DND-41 (cell line): ENCODE results near the gene NAA16.

Experiments
- ATAC-seq: fragments of 200-7000 bp; cut with Tn5 transposase; 3 replicates; pipeline ENCODE4 v1.9.1; 2021; ENCODE audit warnings: low read depth; ENCODE audit not compliant: insufficient read depth
- DNase-seq: peaks from one replicate; pipeline ENCODE4 v3.0.0-alpha.2; 2020
- H2AFZ ChIP-seq: 2 replicates; pipeline ENCODE4 v1.6.0; 2012; ENCODE audit warnings: low read depth, low read length
- H3K27ac ChIP-seq: 2 replicates; pipeline ENCODE4 v1.5.1; 2012; ENCODE audit warnings: low read length, inconsistent platforms
- H3K27me3 ChIP-seq: fragments of 200-600 bp; sonication (generic); 2 replicates; pipeline ENCODE4 v1.6.0; 2012; ENCODE audit warnings: low read length, mild to moderate bottlenecking, inconsistent platforms; ENCODE audit not compliant: insufficient read depth, poor library complexity
- H3K36me3 ChIP-seq: 2 replicates; pipeline ENCODE4 v1.5.1; 2012; ENCODE audit warnings: low read length, inconsistent platforms; ENCODE audit not compliant: insufficient read depth
- H3K4me1 ChIP-seq: 2 replicates; pipeline ENCODE4 v1.5.1; 2012; ENCODE audit warnings: mild to moderate bottlenecking, low read length; ENCODE audit not compliant: insufficient read depth
- H3K4me2 ChIP-seq: 2 replicates; pipeline ENCODE4 v1.6.0; 2012; ENCODE audit warnings: mild to moderate bottlenecking, moderate library complexity, low read length, inconsistent platforms; ENCODE audit not compliant: insufficient read depth
- H3K4me3 ChIP-seq, 2 experiments: fragments of 200-600 bp in 1 of 2; shearing (Covaris generic) in 1 of 2; 2 replicates each; pipeline ENCODE4 v1.5.1; 2012 to 2016; ENCODE audit warnings: inconsistent platforms in 2 of 2, low read length in 2 of 2, mild to moderate bottlenecking in 2 of 2, low read depth in 1 of 2, moderate library complexity in 1 of 2
- H3K79me2 ChIP-seq: 2 replicates; pipeline ENCODE4 v1.6.0; 2012; ENCODE audit warnings: low read length, inconsistent platforms; ENCODE audit not compliant: insufficient read depth
- H3K9ac ChIP-seq: 2 replicates; pipeline ENCODE4 v1.6.0; 2012; ENCODE audit warnings: low read depth, mild to moderate bottlenecking, inconsistent platforms, low read length, moderate library complexity
- H3K9me3 ChIP-seq: 2 replicates; pipeline ENCODE4 v1.5.1; 2012; ENCODE audit warnings: low read length, moderate library complexity, mild to moderate bottlenecking, inconsistent platforms; ENCODE audit not compliant: insufficient read depth, severe bottlenecking
- H4K20me1 ChIP-seq: 2 replicates; pipeline ENCODE4 v1.6.0; 2012; ENCODE audit warnings: low read length; ENCODE audit not compliant: insufficient read depth
- EZH2 ChIP-seq: IDR thresholded peaks from 3 replicates; pipeline ENCODE4 v1.6.1; 2012; ENCODE audit warnings: borderline replicate concordance, low read depth, mild to moderate bottlenecking, moderate library complexity, low read length, inconsistent platforms; ENCODE audit not compliant: severe bottlenecking
- TF ChIP-seq, protein P1 (sequence below): IDR thresholded peaks from 2 replicates; pipeline ENCODE4 v1.5.1; 2012; ENCODE audit warnings: borderline replicate concordance, low read length, moderate library complexity, mild to moderate bottlenecking; ENCODE audit not compliant: poor library complexity, severe bottlenecking; ENCODE audit errors: extremely low read depth

Gene NAA16

DNA sequence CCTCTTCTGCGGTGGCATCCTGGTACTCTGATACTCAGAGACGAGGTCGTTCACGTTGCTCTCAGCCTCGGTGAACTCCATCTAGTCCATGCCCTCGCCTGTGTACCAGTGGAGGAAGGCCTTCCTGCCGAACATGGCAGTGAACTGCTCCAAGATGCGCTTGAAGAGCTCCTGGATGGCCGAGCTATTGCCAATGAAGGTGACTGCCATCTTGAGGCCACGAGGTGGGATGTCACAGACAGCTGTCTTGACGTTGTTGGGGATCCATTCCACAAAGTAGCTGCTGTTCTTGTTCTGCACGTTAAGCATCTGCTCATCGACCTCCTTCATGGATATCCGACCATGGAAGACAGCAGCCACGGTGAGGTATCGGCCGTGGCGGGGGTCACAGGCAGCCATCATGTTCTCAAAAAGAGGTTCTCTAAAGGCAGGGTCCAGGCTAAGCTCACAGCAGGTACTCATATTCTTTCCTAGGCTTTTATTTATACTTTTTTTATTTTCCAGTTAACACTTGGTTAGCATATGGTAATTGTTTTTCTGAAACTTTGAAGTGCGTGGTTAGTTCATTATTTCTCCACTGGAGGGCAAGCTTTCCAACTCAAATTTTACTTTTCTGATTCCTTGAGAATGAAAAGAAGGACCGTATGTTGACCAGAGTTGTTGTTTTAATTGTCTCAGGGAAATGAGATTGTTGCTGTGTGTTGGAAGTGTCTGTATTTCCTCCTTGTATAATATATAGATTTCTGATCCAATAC lies 73.9 kb downstream of the NAA16 start:
- ATAC-seq, result no peak
- no peak overlapping the region for H3K4me3 ChIP-seq

DNA sequence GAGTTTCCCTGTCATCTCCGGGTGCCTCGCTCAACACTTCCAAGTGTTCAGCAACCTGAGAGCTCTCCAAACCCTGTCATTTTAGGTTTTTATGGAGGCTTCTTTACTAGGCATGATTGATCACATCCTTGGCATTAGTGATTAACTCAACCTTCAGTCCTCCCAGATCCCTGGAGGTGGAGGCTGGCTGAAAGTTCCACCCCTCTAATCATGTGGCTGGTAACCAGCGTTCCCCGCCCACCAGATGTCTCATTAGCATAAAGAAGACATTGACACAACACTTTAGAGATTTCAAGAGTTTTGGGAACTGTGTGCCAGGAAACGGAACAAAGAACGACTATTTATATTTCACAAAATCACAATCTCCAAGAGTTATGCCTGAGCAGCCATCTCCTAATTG lies 75.1 kb downstream of the NAA16 start:
- Histone ChIP-seq H3K27me3 (no peaks in the 10 kb centered on the region), H3K9me3 (no peaks in the 10 kb centered on the region), H4K20me1 (no peaks in the 10 kb centered on the region), H3K4me2 (no peak overlapping the region), H3K36me3 (no peaks in the 10 kb centered on the region), H3K27ac (no peak overlapping the region), H3K79me2 (no peaks in the 10 kb centered on the region), H3K9ac (no peak overlapping the region), H3K4me1 (no peaks in the 10 kb centered on the region), H2AFZ (no peak overlapping the region), H3K4me3 (no peak overlapping the region)
- ATAC-seq (no peak), DNase-seq (no peak)
- no peak for TF ChIP-seq EZH2
- TF ChIP-seq, protein P1, sequence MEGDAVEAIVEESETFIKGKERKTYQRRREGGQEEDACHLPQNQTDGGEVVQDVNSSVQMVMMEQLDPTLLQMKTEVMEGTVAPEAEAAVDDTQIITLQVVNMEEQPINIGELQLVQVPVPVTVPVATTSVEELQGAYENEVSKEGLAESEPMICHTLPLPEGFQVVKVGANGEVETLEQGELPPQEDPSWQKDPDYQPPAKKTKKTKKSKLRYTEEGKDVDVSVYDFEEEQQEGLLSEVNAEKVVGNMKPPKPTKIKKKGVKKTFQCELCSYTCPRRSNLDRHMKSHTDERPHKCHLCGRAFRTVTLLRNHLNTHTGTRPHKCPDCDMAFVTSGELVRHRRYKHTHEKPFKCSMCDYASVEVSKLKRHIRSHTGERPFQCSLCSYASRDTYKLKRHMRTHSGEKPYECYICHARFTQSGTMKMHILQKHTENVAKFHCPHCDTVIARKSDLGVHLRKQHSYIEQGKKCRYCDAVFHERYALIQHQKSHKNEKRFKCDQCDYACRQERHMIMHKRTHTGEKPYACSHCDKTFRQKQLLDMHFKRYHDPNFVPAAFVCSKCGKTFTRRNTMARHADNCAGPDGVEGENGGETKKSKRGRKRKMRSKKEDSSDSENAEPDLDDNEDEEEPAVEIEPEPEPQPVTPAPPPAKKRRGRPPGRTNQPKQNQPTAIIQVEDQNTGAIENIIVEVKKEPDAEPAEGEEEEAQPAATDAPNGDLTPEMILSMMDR, result no peak

More for the DNA sequence above, 73.9 kb downstream of the NAA16 start:
- H2AFZ ChIP-seq, result no peak overlapping the region
- no peaks in the 10 kb centered on the region for H3K9me3 ChIP-seq
- no peaks in the 10 kb centered on the region for H3K36me3 ChIP-seq
- no peak overlapping the region for H3K27ac ChIP-seq
- no peaks in the 10 kb centered on the region for H4K20me1 ChIP-seq
- no peak overlapping the region for H3K9ac ChIP-seq
- no peak for DNase-seq
- H3K4me2 ChIP-seq, result no peak overlapping the region
- TF ChIP-seq, protein P1, result peak; percentile 57
- no peak for TF ChIP-seq EZH2
- H3K79me2 ChIP-seq, result no peaks in the 10 kb centered on the region
- H3K4me1 ChIP-seq, result no peaks in the 10 kb centered on the region
- no peaks in the 10 kb centered on the region for H3K27me3 ChIP-seq

DNA sequence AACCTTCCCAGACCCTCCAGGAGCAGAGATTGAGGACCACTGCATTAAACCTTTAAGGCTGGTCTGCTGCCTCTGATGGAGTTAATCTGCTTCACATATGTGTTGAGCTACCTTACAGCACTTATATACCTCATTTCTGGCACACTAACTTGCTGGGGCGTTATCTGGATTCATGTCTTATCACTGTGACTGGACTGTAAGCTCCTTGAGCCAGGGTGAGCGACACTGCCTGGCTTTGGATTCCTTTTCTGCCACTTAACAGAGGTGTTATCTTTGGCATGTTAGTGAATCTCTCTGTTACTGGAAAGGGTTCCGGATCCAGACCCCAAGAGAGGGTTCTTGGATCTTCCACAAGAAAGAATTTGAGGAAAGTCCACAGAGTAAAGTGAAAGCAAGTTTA lies 76.5 kb downstream of the NAA16 start:
- no peak overlapping the region for H3K9ac ChIP-seq
- H4K20me1 ChIP-seq, result no peaks in the 10 kb centered on the region
- TF ChIP-seq EZH2, result no peak
- TF ChIP-seq, protein P1, result no peak
- no peaks in the 10 kb centered on the region for H3K4me1 ChIP-seq
- H3K9me3 ChIP-seq, result no peaks in the 10 kb centered on the region
- DNase-seq, result no peak
- no peaks in the 10 kb centered on the region for H3K36me3 ChIP-seq
- H3K79me2 ChIP-seq, result no peaks in the 10 kb centered on the region
- H3K4me3 ChIP-seq, result no peak overlapping the region
- H2AFZ ChIP-seq, result peak overlapping the region; percentile 20; the same call in 1 of the 2 replicates
- H3K27me3 ChIP-seq, result no peaks in the 10 kb centered on the region
- no peak for ATAC-seq
- H3K27ac ChIP-seq, result no peak overlapping the region
- no peak overlapping the region for H3K4me2 ChIP-seq
